IPS-18a (cell line): Measurements from ENCODE around the gene CHD6.

Experiments used
- H3K27ac ChIP-seq: one replicate; pipeline ENCODE4 v1.5.1; 2013; ENCODE audit warnings: low read length
- H3K27me3 ChIP-seq: one replicate; pipeline ENCODE4 v1.6.1; 2013; ENCODE audit warnings: mild to moderate bottlenecking, low read length; ENCODE audit not compliant: control insufficient read depth, insufficient read depth
- H3K36me3 ChIP-seq: one replicate; pipeline ENCODE4 v1.6.1; 2013; ENCODE audit warnings: low read depth, low read length; ENCODE audit not compliant: control insufficient read depth
- H3K4me1 ChIP-seq: one replicate; pipeline ENCODE4 v1.6.1; 2013; ENCODE audit warnings: low read depth, low read length; ENCODE audit not compliant: control insufficient read depth
- H3K4me3 ChIP-seq: one replicate; pipeline ENCODE4 v1.5.1; 2013; ENCODE audit warnings: low read length
- H3K9ac ChIP-seq: one replicate; pipeline ENCODE4 v1.6.1; 2013; ENCODE audit warnings: mild to moderate bottlenecking, low read length, moderate library complexity
- H3K9me3 ChIP-seq: one replicate; pipeline ENCODE4 v1.6.1; 2013; ENCODE audit warnings: low read depth, low read length; ENCODE audit not compliant: control insufficient read depth

CHD6 gene

DNA sequence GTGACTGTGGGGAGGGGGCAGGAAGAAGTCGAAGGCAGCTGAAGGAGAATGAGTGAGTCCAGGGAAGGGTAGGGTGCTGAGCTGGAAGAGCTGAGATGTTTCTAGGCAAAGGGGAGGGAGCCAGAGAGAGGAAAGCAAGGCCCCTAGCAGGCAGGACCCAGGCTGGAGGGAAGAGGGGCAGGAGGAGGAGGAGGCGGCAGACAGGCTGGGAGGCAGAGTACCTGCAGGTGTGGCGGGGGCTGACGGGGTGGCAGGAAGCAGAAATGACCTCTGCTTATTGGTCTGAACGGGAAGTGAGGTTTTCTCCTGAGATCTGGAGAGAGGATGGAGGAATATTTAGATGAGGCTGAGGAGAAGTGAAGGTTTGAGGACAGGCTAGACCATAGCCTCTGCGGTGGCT is 240.9 kb downstream of the CHD6 start:
- Histone ChIP-seq H3K36me3 (no peaks in the 10 kb centered on the region), H3K27ac (no peak overlapping the region), H3K9ac (no peak overlapping the region), H3K27me3 (no peaks in the 10 kb centered on the region), H3K9me3 (no peaks in the 10 kb centered on the region), H3K4me1 (no peaks in the 10 kb centered on the region), H3K4me3 (no peak overlapping the region)

DNA sequence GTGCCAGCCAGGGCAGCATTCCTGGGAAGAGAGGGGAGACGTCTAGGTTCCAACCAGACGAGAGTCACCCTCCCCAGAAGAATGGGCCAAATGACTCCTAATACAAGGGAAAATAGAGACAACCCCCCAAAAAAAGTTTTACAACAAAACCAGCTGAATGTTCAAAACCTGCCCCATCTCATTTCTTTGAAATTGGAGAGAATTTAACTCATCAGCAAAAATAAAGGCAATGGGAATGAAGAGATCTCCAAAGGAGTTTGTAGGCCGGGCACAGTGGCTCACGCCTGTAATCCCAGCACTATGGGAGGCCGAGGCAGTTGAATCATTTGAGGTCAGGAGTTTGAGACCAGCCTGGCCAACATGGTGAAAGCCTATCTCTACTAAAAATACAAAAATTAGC is 241.8 kb downstream of the CHD6 start:
- Histone ChIP-seq H3K27ac (no peak overlapping the region), H3K27me3 (no peaks in the 10 kb centered on the region), H3K4me1 (no peaks in the 10 kb centered on the region), H3K36me3 (no peaks in the 10 kb centered on the region), H3K9me3 (no peaks in the 10 kb centered on the region), H3K9ac (no peak overlapping the region), H3K4me3 (no peak overlapping the region)

- Histone ChIP-seq H3K27ac (no peak overlapping the region), H3K9ac (no peak overlapping the region), H3K27me3 (no peaks in the 10 kb centered on the region), H3K9me3 (no peaks in the 10 kb centered on the region), H3K36me3 (no peaks in the 10 kb centered on the region), H3K4me1 (no peaks in the 10 kb centered on the region), H3K4me3 (no peak overlapping the region)
These were observed 242.3 kb downstream of the CHD6 start for GRCh38 chr20:41375846-41376245.

DNA sequence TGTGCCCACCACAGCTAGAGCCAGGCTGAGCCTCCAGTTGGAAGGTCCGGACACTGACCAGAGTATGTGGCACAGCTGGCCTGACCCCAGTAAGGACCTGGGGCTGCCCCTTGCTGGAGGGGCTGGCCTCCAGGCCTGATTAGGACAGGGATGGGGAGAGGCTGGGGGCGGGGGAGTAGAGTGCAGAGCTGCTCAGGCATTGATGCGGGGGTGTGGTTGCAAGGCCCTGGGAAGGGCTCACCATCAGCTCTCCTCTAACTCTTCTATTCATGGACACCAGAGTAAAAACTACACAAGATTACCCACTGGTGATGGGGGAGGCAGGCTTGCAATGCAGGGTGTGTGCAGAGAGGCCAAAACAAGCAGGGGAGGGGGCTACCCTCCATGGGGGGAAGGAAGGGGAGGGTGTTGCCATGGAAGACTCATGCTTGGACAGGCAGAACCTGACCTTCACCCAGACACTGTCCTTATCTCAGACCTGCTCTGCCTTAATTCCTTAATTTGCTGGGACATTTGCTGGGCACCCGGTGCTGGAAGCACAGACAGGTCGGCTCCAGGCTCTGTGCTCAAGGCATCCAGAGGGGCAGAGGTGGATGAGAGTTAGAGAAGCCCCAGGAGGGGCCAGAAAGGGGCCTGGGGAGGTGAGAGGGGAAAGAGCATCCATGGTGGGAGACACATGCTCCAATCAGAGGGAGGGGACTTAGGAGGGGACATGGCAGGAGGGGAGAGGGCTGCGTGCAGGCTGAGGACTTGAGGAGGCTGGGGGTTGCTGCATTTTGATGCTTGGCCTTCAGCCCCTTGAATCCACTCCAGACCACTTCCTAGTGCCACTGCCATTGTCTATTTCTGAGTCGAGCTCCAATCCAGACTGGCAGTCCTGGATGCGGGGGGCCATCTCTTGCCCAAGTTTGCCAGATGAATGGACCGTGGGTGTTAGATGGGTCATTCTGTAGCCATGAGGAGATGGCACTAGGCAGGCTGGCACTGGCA is 244.0 kb downstream of the CHD6 start:
- Histone ChIP-seq H3K9ac (no peak overlapping the region), H3K27me3 (peaks cover 5% of the 10 kb centered on the region), H3K4me1 (no peaks in the 10 kb centered on the region), H3K36me3 (no peaks in the 10 kb centered on the region), H3K4me3 (no peak overlapping the region), H3K9me3 (no peaks in the 10 kb centered on the region), H3K27ac (no peak overlapping the region)

- peaks cover 11% of the 10 kb centered on the region for H3K27me3 ChIP-seq
- H3K27ac ChIP-seq: no peak overlapping the region
- H3K4me1 ChIP-seq: no peaks in the 10 kb centered on the region
- H3K9me3 ChIP-seq: no peaks in the 10 kb centered on the region
- H3K36me3 ChIP-seq: no peaks in the 10 kb centered on the region
- H3K9ac ChIP-seq: no peak overlapping the region
- H3K4me3 ChIP-seq: no peak overlapping the region
These were observed 244.9 kb downstream of the CHD6 start for GRCh38 chr20:41373251-41373783.

GRCh38 chr20:41371371-41371770 is 246.8 kb downstream of the CHD6 start:
- no peak overlapping the region for H3K27ac ChIP-seq
- no peaks in the 10 kb centered on the region for H3K9me3 ChIP-seq
- H3K9ac ChIP-seq: no peak overlapping the region
- H3K4me3 ChIP-seq: no peak overlapping the region
- H3K4me1 ChIP-seq: peaks cover 4% of the 10 kb centered on the region
- no peaks in the 10 kb centered on the region for H3K36me3 ChIP-seq
- H3K27me3 ChIP-seq: peaks cover 27% of the 10 kb centered on the region

GRCh38 chr20:41370176-41370575 is 248.0 kb downstream of the CHD6 start:
- Histone ChIP-seq H3K27ac (no peak overlapping the region), H3K9me3 (no peaks in the 10 kb centered on the region), H3K27me3 (peaks cover 38% of the 10 kb centered on the region), H3K4me1 (peaks cover 4% of the 10 kb centered on the region), H3K36me3 (no peaks in the 10 kb centered on the region), H3K4me3 (no peak overlapping the region), H3K9ac (no peak overlapping the region)

DNA sequence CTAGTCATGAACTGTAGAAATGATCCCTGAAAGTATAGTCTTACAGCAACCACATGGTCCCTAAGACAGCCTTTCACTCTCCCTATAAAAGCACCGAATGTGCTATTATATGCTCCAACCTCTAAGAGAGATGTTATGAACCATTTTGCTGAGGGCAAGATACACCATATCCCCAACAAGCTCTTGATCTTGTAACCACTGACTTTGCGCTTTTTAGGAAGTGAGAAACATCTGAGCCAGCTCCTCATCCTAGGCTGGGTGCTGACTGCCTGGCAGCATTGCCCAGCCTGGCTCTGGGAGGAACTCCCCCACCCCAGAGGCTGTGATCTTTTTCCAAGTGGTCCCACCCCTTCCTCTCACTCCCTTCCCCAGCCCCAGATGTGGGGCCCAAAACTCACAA is 248.5 kb downstream of the CHD6 start:
- peaks cover 4% of the 10 kb centered on the region for H3K4me1 ChIP-seq
- H3K27me3 ChIP-seq: peaks cover 43% of the 10 kb centered on the region
- no peak overlapping the region for H3K27ac ChIP-seq
- H3K4me3 ChIP-seq: no peak overlapping the region
- no peaks in the 10 kb centered on the region for H3K9me3 ChIP-seq
- H3K9ac ChIP-seq: no peak overlapping the region
- H3K36me3 ChIP-seq: no peaks in the 10 kb centered on the region

- Histone ChIP-seq H3K9me3 (no peaks in the 10 kb centered on the region), H3K36me3 (no peaks in the 10 kb centered on the region), H3K4me1 (peaks cover 4% of the 10 kb centered on the region), H3K4me3 (no peak overlapping the region), H3K27ac (no peak overlapping the region), H3K27me3 (peaks cover 47% of the 10 kb centered on the region), H3K9ac (no peak overlapping the region)
These were observed 250.2 kb downstream of the CHD6 start for GRCh38 chr20:41367956-41368355.

DNA sequence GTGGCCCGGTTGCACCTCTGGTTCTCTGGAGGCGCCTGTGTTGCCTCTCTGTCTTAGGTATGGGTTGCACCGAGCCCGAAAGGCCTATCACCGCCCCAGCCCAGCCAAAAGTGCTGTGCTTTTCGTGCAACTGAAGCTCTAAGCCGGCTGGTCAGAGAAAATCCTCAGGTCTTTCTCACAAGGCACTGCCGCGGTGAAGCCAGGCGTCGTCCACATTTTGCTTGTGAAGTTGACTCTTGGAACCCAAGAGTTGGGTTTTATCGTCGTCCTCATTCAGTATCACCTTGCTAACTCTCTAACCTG is 250.8 kb downstream of the CHD6 start:
- Histone ChIP-seq H3K27me3 (peaks cover 47% of the 10 kb centered on the region), H3K9me3 (no peaks in the 10 kb centered on the region), H3K9ac (no peak overlapping the region), H3K36me3 (no peaks in the 10 kb centered on the region), H3K4me1 (peaks cover 4% of the 10 kb centered on the region), H3K4me3 (peak overlapping the region; percentile 68), H3K27ac (no peak overlapping the region)

DNA sequence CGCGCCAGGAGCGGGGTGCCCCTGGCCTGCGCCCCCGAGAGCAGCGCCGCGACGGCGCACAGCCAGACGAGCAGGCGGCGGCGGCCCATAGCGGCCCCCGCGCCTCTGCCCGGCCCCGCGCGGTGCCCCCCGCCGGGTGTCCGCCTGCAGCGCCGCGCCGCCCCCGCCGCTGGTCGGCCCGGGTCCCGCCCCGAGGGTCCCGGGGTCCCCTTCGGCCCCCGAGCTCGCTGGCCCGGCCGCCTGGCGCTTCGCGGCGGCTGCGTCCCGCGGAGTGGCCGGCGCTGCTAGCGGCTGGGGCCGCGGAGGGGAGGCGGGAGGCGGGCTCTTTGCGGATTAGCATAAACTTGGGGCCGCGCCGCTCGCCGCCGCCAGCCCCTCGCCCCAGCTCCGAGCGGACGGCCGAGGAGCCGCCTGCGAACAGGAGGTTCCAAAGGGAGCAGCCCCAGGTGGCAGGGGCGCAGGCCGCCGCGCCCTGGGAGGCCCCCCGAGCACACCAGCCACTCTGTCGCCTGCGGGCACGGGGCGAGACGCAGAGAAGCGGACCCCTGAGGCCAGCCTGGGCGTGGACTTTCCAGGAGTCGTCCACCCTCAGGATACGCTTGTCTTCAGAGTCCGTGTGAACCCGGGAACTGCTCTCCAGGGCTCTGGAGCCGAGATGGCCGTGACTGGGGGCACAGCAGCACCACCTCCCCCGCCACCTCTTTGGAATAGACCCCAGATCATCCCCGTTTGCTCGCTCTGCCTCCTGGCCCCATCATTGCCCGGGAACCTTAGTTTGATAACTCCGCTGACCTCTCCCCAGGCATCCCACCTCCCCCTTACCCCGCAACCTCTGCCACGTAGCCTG is 251.4 kb downstream of the CHD6 start, which contains the start of gene EMILIN3:
TSS of gene EMILIN3 (minus strand) at position 273 of the 847 bp plus-strand sequence. CDS start at position 89, 184 bp downstream.
- peaks cover 4% of the 10 kb centered on the region for H3K4me1 ChIP-seq
- H3K27ac ChIP-seq: no peak within 1 kb of the TSS
- no peaks in the 10 kb centered on the region for H3K9me3 ChIP-seq
- H3K4me3 ChIP-seq: peak within 1 kb of the TSS; percentile 68
- no peak within 1 kb of the TSS for H3K9ac ChIP-seq
- H3K27me3 ChIP-seq: peaks cover 47% of the 10 kb centered on the region
- H3K36me3 ChIP-seq: no peaks in the 10 kb centered on the region
